NCI-H82 treated with DMSO at 0.1 percent for 48 hours (cell line): ENCODE data around the gene RERE.
"Not testable (repeated sequence)": the region's sequence is repeated elsewhere in the genome, so short reads cannot be mapped to it uniquely, and the experiment has no call there.

Experiments
- DNase-seq: peaks from one replicate; lab custom pipeline; 2025; ENCODE audit not compliant: unreplicated experiment; lab: John Stamatoyannopoulos, UW

The RERE gene

DNA sequence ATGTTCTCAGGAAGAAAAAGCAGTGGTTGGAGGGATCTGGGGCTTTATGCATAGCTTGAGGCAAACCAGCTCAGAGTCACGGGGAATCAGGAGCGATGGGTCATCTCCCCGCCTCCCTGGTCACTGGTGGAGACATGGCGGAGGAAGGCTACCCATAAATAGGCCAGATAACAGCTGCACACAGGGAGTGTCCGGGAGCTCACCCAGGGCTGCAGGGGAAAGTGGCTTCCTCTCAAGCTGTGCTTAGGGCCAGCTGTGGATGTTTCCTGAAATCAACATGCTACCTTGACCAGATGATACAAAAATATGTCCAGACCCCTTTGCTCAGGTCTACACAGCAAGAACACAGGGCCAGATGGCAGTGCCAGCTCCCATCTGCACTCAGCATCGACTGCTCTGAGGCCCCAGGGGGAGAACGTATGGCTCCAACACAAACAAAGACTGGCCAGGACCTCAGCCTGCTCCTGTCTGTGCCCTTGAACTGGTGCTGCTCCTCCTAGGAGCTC is 27.1 kb upstream of the RERE start:
- no peak for DNase-seq

GRCh38 chr1:8841395-8841794 is 24.0 kb upstream of the RERE start:
- DNase-seq = no peak

- DNase-seq = no peak
These were observed 22.6 kb upstream of the RERE start for GRCh38 chr1:8839990-8840389.

- no peak for DNase-seq
These were observed 18.7 kb upstream of the RERE start for GRCh38 chr1:8835941-8836643.

GRCh38 chr1:8831340-8831739 is 13.9 kb upstream of the RERE start:
- no peak for DNase-seq

GRCh38 chr1:8830732-8831131 is 13.3 kb upstream of the RERE start:
- not testable (repeated sequence) for DNase-seq

- DNase-seq = no peak
These were observed 8.6 kb upstream of the RERE start for GRCh38 chr1:8825985-8826481.

GRCh38 chr1:8823295-8823664 is 5.8 kb upstream of the RERE start:
- DNase-seq = no peak

GRCh38 chr1:8822373-8823294 is 5.2 kb upstream of the RERE start:
- DNase-seq = peak; percentile 77

DNA sequence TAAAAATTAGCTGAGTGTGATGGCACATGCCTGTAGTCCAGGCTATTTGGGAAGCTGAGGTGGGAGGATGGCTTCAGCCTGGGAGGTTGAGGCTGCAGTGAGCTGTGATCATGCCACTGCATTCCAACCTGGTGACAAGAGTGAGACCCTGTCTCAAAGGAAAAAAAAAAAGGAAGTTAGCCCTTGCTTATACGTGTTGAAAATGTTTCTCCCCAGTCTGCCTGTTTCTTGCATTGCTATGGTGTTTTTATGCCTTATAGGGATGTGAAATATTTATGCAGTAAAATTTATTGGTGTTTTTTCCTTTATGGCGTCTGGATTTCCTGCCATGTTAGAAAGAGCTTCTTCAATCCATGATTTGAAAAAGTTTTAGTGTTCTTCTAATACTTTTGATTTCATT is 3.6 kb upstream of the RERE start:
- no peak for DNase-seq

- not testable (repeated sequence) for DNase-seq
These were observed 1.3 kb upstream of the RERE start for GRCh38 chr1:8818789-8819188.

DNA sequence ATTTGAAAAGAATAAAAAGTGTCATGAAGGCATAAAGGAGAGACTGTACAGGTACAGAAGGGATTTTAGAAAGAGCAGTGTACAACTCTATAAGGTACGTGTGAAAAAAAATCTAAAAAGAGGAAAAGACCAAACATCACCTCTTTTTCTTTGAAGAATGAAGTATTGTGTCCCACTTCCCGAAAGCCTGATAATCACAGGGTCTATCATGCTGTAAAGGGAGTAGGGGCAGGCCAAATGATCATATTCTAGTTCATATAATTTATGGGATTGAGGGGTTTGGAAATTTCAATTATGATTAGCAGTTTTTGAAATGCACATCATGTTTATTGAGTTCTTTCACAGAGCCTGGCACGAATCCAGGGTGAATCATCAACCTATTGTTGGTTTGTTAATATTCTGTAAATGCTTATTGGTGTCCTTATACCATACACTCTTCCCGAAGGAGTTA is 910 bp upstream of the RERE start:
- no peak for DNase-seq

GRCh38 chr1:8816831-8817411 is 519 bp downstream of the RERE start:
- DNase-seq = no peak

- no peak for DNase-seq
These were observed 1.2 kb downstream of the RERE start for GRCh38 chr1:8816264-8816663.

DNA sequence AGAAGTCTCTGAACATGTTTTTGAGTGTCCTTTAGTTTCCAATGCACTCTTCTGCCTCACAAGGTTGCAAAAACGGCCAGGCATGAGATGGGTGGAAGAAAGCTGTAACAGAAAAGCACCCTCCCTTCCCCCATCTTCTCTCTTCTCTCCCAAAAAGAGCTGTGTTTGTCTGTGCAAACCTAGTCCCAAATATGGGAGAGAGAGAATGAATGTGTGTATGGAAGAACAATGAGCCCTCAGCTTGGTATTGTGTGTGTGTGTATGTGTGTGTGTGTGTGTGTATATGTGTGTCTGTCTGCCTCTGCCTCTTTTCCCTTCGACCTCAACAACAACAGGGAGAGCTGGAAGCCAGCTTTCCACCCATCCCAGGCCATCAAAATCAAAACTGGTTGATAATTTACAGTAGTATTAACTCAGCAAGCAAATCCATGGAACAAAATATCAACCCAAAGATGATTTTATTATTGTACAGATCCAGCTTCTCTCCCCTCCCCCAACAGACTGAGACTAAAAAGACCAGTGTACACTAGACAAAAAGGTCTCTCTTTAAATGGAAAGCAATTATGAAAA is 1.8 kb downstream of the RERE start:
- DNase-seq = peak; percentile 23

DNA sequence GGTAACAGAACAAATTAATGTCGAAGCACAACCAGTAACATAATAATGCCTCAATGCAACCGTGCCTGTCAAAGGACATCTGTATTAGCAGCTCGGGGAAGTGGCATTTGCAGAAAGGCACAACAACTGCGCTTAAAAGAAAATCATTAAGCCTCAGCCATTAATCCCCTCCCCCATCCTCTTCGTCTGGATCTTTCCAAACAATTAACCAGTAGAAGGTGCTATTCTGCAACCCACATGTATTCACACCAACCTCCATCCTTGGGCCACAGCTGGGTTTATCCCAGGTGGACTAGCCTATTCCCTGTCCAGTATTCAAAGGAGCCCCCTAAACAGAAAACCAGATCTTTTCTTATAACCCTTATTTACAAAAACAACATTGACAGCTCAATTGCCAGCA is 2.6 kb downstream of the RERE start:
- peak; percentile 85 for DNase-seq

DNA sequence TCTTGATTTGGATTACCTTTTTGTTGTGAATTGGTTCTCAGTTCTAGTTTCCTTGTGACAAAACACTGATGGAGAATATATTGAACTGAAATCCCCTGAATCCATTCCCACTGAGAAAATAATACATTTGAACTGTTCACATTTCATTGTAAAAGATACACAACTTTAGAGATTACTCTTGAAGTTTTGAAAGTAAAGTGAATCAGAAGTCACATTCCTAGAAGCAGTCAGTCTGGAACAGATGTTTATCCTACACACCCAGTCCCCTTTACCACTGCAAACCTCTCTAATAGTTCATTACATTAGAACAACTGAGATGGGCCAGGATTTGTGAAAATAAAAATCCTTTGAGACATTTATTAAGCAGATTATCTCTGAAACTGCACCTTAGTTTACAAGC is 3.4 kb downstream of the RERE start:
- no peak for DNase-seq

GRCh38 chr1:8813016-8813763 is 4.2 kb downstream of the RERE start:
- DNase-seq = no peak

DNA sequence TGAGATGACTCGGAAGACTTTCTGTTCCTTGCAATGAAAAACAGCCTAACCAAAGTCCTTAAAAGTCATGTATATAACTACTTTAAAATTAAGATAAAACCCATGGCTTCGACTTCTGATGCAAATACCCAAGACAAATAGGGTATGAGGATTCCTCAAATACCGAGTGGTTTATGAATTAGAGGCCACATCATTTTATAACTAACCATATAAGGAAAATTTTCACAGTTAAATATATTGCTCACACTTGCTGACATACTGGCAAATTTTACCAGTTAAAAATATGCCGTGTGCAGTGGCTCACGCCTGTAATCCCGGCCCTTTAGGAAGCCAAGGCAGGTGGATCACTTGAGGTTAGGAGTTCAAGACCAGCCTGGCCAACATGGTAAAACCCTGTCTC is 5.4 kb downstream of the RERE start:
- DNase-seq = no peak

- DNase-seq = no peak
These were observed 6.5 kb downstream of the RERE start for GRCh38 chr1:8810987-8811386.

GRCh38 chr1:8809342-8809736 is 8.1 kb downstream of the RERE start:
- DNase-seq = no peak
